HepG2 (cell line): Measurements from ENCODE around the gene CADM4. TPM values are rescaled to one million over a fixed set of nuclear protein-coding genes. Genes with fewer than 3 reads are reported as not detected.
A peak's percentile ranks its signal among the peaks of the same experiment; 100 is the strongest.

ENCODE experiments used
- BHLHE40 ChIP-seq: IDR thresholded peaks from 2 replicates; pipeline ENCODE4 v1.6.1; 2011; ENCODE audit warnings: low read length, improper control_type of control experiment
- HINFP ChIP-seq: sonication (generic); formaldehyde crosslinking; IDR thresholded peaks from 2 replicates; pipeline ENCODE4 v1.4.0; 2020; ENCODE audit warnings: low read depth, mild to moderate bottlenecking, missing genetic modification reagents
- HNF4A ChIP-seq: sonication (generic); formaldehyde crosslinking; IDR thresholded peaks from 2 replicates; pipeline ENCODE4 v1.4.0; 2020; ENCODE audit warnings: missing genetic modification reagents
- JUN ChIP-seq: sonication (generic); formaldehyde crosslinking; IDR thresholded peaks from 2 replicates; pipeline ENCODE4 v1.4.0; 2020; ENCODE audit warnings: mild to moderate bottlenecking, missing genetic modification reagents
- KMT2A ChIP-seq: sonication (generic); formaldehyde crosslinking; IDR thresholded peaks from 2 replicates; pipeline ENCODE4 v1.4.0; 2020; ENCODE audit warnings: missing genetic modification reagents
- MIXL1 ChIP-seq: IDR thresholded peaks from 2 replicates; pipeline ENCODE4 v1.6.1; 2016
- TBX3 ChIP-seq: fragments of 450-650 bp; IDR thresholded peaks from 2 replicates; pipeline ENCODE4 v1.6.1; 2017; ENCODE audit warnings: antibody characterized with exemption, mild to moderate bottlenecking, inconsistent platforms, borderline replicate concordance
- ZGPAT ChIP-seq: IDR thresholded peaks from 2 replicates; pipeline ENCODE4 v1.6.1; 2016; ENCODE audit warnings: mild to moderate bottlenecking
- ZNF138 ChIP-seq: sonication (generic); formaldehyde crosslinking; IDR thresholded peaks from 2 replicates; pipeline ENCODE4 v1.5.0; 2020; ENCODE audit warnings: mild to moderate bottlenecking, low read depth, missing genetic modification reagents
- ZNF205 ChIP-seq: IDR thresholded peaks from 2 replicates; pipeline ENCODE4 v1.6.1; 2018; ENCODE audit warnings: missing biosample characterization, missing genetic modification reagents
- ZNF232 ChIP-seq: sonication (generic); formaldehyde crosslinking; IDR thresholded peaks from 2 replicates; pipeline ENCODE4 v1.4.0; 2020; ENCODE audit warnings: missing genetic modification reagents, borderline replicate concordance
- ZNF24 ChIP-seq: fragments of 450-650 bp; IDR thresholded peaks from 2 replicates; pipeline ENCODE4 v1.6.1; 2017; ENCODE audit warnings: antibody characterized with exemption, mild to moderate bottlenecking
- ZNF318 ChIP-seq: sonication (generic); formaldehyde crosslinking; IDR thresholded peaks from 2 replicates; pipeline ENCODE4 v1.4.0; 2020; ENCODE audit warnings: mild to moderate bottlenecking, missing genetic modification reagents
- ZNF639 ChIP-seq: conservative IDR thresholded peaks from 2 replicates; pipeline ENCODE4 v1.6.1; 2018; ENCODE audit warnings: missing genetic modification reagents
- polyA plus RNA-seq, 8 experiments: library from polyadenylated mRNA; depleted of rRNA in 3 of 8; stranded (reverse) in 7 of 8; unstranded in 1 of 8; fragments of >200 nt; fragmentation: Illumina TruSeq in 4 of 8; extraction: Trizol in 4 of 8; gene quantifications; 2 replicates each; pipeline versions ENCODE4 v1.2.1 to v1.2.3, GENCODE V29; 2011 to 2016; ENCODE audit warnings: low read depth in 4 of 8, missing spikeins in 1 of 8, mixed read lengths in 1 of 8; ENCODE audit not compliant: insufficient read depth in 1 of 8
- total RNA-seq, 5 experiments: library from RNA; depleted of rRNA; stranded (reverse); fragments of >200 nt; fragmentation: Illumina TruSeq; extraction: Trizol; gene quantifications; 2 replicates each; pipeline ENCODE4 v1.2.3, GENCODE V29; 2016; ENCODE audit warnings: low read depth in 1 of 5

CADM4 gene
- total and polyA plus RNA-seq, 2 of the 13 experiments (the other 11 are each of a cell fraction or from before 2014, with no cell fraction given): 8.5 to 16.0 TPM

- TF ChIP-seq ZNF318 (CRISPR knock-in tag) (no peak), KMT2A (CRISPR knock-in tag) (no peak), ZNF205 (CRISPR knock-in tag) (no peak), TBX3 (no peak), ZNF24 (no peak), ZNF232 (no peak; the same call in 1 of the 2 replicates), HNF4A (CRISPR knock-in tag) (0 out of 2 replicates have a peak, but pooled peaks have one; percentile 20), JUN (0 out of 2 replicates have a peak, but pooled peaks have one; percentile 27), MIXL1 (CRISPR knock-in tag) (0 out of 2 replicates have a peak, but pooled peaks have one; percentile 12), ZNF639 (peak; percentile 96; the same call in 1 of the 2 replicates), HINFP (CRISPR knock-in tag) (peak; percentile 90; the same call in 1 of the 2 replicates), ZGPAT (CRISPR knock-in tag) (peak; percentile 83), BHLHE40 (peak; percentile 38; the same call in 1 of the 2 replicates), ZNF138 (CRISPR knock-in tag) (peak; percentile 88)
These were observed 20.2 kb downstream of the CADM4 start, which contains the start of gene ZNF428 (continued) for GRCh38 chr19:43619262-43620060.
